ENCODE results near the gene PRKCB.
A peak's percentile ranks its signal among the peaks of the same experiment; 100 is the strongest.

The PRKCB gene

GRCh38 chr16:23945243-23945642, 109.5 kb downstream of the PRKCB start:
- no peak for DNase-seq

DNA sequence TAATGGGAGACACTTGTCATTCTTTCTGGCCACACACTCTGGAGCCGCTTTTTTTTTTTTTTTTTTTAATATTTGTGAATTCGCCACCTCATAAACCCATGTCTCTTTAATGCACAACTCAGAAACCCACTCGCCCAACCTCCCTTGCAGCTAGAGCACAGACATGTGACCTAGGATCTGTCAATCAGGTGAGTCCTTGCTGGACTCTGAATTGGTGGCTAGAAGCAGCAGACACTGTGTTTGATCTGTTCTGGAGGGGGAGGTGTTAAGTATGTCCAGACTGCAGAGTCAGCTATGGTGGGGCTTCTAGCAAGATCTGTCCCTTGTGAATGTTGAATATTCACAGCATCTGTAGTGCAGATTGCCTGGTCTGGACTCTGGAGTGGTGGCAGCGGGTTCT, 112.1 kb downstream of the PRKCB start:
- DNase-seq, result peak; percentile 51

- DNase-seq, result peak; percentile 99
Observed at GRCh38 chr16:23948949-23949411, 113.2 kb downstream of the PRKCB start.

DNA sequence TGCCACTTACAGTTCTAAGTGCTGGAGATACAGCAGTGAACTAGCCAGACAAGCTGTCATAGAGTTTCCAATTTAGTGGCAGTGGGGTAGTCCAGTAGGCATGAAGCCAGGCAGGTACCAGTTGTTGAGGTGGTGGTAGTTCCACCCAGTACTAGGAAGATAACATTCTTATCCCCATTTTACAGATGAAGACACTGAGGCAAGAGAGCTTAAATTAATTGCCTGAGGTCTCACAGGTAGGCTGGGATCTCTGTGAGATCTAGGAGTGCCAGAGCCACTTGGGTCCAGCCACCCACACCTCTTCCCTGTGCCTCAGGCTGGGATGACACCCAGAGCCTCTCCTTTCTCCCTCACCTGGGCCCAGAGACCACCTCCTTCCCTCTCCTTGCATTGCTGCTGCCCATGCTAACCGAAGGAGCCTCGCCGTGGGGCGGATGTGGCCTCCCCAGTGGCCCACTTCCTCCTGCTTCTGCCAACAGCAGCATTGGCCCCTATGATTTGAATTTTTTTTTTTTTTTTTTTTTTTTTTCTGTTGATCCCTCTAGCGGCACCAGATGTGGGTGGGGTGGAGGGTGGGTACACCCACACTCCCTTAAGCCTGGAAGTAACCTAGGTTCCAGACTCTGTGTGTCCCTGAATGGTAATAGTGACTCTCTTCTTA, 114.0 kb downstream of the PRKCB start:
- DNase-seq, result peak; percentile 17

DNA sequence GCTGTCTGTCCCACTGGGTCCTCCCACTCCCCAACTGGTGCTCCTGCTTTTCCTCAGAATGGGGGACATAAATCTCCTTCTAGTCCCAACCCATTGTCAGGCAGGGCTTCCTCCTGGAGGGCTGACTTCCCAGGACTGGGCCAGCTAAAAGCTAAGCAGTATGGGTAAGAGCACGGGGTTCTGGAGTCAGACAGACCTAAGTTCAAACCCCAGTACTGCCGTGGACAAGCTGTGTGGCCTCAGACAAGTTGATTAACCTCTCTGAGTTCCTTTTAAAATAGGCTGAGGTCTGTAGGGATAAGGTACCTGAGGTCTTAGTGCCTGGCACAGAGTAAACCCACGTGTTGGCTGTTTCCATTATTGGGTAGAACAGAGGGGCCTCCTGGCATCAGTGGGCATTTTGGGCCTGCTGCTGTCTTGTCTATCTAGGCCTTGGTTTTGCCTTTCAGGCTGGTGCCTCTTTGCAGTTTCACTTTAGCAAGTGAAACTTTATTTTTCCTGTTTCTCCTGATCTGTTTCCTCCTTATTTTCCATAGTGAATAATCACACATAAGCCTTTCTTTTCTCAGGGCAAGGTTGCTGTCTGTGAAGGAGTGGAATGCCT, 114.6 kb downstream of the PRKCB start:
- no peak for DNase-seq

GRCh38 chr16:23950898-23951297, 115.1 kb downstream of the PRKCB start:
- DNase-seq, result no peak

DNA sequence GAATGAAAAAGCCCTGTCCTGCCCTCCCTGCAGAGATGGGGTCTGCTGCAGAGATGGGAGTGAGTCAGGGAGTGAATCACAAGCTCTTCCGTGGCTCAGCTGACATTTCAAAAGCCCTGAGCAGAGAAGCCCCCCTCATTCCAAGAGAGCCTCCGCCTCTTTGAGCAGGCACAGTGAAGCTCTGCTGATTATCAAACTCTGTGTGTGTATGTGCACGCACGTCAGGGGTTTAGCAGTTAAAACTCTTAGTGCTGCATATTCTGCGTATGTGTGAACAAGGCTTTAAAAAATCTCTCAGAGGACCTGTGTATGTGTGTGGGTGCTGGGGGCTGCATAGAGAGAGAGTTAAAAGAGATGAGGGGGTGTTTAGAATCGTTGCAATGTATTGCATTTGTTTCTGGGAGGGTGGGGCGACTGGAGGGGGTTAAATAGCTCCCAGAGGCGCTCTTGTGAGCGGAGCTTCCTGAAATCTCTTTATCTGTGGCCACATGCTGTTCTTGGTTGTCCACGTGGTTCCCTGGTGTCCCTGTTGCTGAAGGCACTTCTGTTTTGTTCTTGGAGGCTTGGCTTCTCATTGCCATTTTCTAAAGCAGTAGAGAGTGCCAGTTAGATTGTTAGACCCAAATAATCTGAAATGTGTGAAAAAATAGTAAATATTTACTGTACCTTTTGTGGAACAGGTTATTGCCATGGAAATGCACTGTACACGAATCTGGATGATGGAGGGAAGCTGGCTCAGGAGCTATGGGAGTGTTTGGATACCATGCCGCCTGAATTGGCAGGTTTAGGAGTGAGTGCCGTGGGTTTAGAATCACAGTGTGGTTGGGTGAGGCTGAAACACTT, 116.6 kb downstream of the PRKCB start:
- peak; percentile 18 for DNase-seq

DNA sequence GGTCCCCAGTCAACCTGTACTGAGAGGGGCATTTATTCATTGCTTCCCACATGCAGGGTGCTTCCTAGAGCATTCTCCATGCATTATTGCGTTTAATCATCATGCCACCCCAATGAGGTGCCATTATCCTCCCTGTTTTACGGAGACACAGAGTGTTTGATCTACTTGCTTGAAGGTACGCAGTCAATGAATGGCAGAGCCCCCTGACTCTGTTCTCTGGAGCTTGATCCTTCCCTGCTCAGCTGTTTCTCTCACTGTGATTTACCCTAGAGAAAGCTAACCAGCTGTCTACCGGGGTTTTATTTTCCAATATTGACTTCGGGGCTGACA, 117.2 kb downstream of the PRKCB start:
- no peak for DNase-seq

- no peak for DNase-seq
Observed at GRCh38 chr16:23953476-23953875, 117.7 kb downstream of the PRKCB start.

DNA sequence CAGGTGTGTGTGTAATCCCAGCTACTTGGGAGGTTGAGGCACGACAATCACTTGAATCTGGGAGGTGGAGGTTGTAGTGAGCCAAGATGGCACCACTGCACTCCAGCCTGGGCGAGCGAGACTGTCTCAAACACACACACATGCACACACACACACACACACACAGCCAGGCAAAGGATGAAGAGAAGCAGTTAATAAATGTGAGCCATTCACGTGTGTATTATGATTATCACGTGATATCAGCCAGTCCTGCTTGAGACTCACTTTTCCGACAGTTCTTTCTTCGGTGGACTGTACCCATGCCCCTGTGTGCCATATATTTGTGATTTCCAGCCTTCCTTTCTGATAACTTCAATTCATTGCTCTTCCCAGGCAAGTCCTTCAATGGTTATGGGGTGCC, 119.3 kb downstream of the PRKCB start:
- DNase-seq, result no peak

GRCh38 chr16:23957287-23957686, 121.5 kb downstream of the PRKCB start:
- no peak for DNase-seq

- DNase-seq, result no peak
Observed at GRCh38 chr16:23959072-23959751, 123.4 kb downstream of the PRKCB start.

DNA sequence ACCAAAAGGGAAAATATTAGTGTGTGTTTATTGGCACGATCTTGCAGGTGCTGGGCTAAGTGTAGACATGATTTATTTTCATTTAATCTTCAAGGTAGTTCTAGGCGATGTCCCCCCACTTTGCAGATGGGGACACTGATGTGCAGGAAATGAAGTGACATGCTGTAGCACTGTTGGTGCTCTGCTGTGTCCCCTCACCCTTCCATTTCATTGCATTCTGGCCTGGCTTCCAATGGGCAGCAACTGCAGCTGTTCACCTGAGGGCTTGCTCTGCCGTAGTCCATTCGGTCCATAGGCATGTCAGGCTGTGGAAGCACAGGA, 123.9 kb downstream of the PRKCB start:
- DNase-seq, result no peak

GRCh38 chr16:23960081-23960885, 124.5 kb downstream of the PRKCB start:
- DNase-seq, result no peak

- no peak for DNase-seq
Observed at GRCh38 chr16:23962001-23962400, 126.2 kb downstream of the PRKCB start.

DNA sequence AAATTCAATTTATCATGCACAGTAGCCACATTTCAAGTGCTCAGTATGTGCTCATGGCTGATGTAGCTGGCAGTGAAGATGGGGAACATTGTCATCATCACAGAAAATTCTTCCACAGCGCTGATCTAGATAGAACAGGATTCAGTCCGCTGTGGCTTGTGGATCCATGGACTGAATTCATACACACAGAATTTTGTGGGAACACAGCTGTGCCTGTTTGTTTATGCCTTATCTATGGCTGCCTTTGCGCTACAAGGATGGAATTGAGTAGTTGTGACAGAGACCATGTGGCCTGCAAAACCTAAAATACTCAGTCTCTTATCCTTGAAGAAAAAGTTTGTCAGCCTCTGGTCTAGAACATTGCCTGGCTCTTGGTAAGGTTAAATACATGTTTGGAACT, 128.4 kb downstream of the PRKCB start:
- no peak for DNase-seq

- DNase-seq, result no peak
Observed at GRCh38 chr16:23965137-23965733, 129.5 kb downstream of the PRKCB start.

DNA sequence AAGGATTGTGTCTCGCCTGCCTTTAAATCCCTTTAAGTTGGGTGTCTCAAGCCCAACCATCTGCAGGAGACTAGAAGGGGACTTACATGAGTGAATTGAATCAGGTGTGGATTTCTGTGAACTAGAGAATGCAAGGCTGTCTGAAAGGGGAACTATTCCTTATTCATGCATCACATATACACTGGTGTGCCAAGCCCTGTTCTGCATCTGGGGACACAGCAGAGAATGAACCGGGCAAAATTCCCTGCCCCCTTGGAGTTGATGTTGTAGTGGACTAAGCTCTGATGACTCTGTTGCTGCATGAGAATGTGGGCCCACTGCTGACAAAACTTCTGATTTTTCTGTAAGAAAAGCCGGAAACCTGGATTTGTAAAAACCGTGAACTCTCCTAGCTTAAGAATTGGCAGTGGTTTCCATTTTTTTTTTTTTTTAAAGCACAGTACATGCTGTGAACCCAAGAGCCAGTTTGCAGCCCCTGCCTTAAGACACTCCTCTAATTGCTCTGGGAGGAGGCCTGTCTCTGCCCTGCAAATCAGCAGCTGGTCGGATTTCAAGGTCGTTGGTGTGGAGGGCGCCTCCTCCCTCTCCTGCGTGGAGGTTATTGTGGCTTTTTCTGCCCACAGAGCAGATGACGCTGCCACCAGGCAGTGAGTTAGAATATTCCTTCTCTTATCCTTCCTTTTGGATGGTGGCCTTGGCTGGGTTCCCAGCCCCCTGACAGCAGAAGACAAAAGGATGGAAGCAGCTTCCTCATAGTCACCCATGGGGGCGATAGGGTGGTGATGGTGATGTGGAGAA, 131.0 kb downstream of the PRKCB start:
- no peak for DNase-seq

- no peak for DNase-seq
Observed at GRCh38 chr16:23967775-23968174, 132.0 kb downstream of the PRKCB start.

DNA sequence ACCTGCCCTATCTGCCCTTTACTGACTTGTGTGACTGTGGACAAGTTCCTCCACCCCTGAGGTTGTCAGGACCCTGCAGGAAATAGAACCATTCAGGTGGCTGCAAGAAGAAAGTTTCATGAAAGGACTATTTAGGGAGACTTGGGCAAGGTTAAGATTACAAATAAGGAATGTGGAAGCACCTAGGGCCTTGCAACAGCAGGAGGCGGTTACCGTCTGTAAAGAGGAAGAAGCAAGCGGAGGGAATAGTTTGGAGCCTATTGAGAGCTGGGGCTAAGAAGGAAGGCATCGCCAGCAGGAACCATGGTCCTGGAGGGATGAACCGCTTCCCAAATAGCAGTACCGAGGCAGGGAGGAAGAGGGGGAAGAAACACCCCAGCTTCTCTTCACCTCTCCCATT, 132.4 kb downstream of the PRKCB start:
- no peak for DNase-seq

DNA sequence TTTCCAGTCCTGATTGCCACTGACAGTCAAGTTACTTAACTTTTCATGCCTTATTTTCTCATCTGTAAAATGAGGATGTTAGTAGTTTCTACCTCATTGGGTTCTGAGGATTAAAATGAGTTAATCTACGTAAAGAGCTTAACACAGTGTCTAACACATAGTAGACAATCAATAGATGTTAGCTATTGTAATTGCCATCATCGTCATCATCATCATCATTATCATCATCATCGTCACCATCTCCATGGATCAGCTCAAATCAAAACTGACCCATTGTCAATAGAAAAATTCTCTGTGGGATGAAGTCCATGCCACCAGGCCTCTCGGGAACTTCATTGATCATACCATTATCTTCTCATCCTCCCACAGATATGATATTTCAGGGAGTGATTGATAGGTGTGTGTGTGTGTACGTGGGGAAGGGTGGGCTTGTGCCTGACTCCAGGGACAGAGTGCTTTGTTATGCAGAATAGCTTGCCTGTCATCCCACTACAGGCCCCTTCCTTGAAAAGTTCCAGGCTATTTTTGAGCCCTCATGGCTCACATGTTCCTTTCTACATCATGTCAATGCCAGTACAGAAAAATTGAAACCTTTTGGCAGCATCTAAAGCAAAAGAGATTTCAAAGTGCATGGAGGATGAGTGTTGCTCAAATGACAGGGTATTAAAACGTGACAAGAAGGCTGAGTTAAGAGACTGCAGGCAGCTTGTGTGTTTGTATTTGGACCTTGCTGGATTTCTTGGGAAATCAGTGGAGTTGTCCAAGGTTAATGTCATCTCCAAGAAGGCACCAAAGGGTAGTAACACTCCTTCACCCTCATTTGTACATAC, 133.9 kb downstream of the PRKCB start:
- no peak for DNase-seq
